GM12892 (cell line): Measurements from ENCODE around the gene AP1M2.

Source experiments
- POLR2AphosphoS5 ChIP-seq: IDR thresholded peaks from 2 replicates; pipeline ENCODE4 v1.6.1; 2011; ENCODE audit warnings: low read depth, low read length, control low read depth
- TAF1 ChIP-seq: IDR thresholded peaks from 2 replicates; pipeline ENCODE4 v1.6.1; 2011; ENCODE audit warnings: low read depth, mild to moderate bottlenecking, control low read depth, low read length, borderline replicate concordance

- TF ChIP-seq TAF1 (no peak), POLR2AphosphoS5 (no peak)
Measured at GRCh38 chr19:10634963-10635362, 47.9 kb upstream of the AP1M2 start.
